Adipocyte (in vitro differentiated cells): Measurements from ENCODE around the gene RHOBTB3.
"Not testable (repeated sequence)": the region's sequence is repeated elsewhere in the genome, so short reads cannot be mapped to it uniquely, and the experiment has no call there.

Experiments
- DNase-seq: peaks from one replicate; pipeline ENCODE4 v3.0.0-alpha.2; 2015; ENCODE audit warnings: low read depth
- H3K27me3 ChIP-seq: replicated peaks from 2 replicates; pipeline ENCODE4 v1.7.0; 2013; ENCODE audit warnings: mild to moderate bottlenecking, low read length, moderate library complexity; ENCODE audit not compliant: control insufficient read depth, insufficient read depth
- H3K36me3 ChIP-seq: 2 replicates; pipeline ENCODE4 v1.7.0; 2013; ENCODE audit warnings: low read length, mild to moderate bottlenecking, moderate library complexity; ENCODE audit not compliant: control insufficient read depth, insufficient read depth, severe bottlenecking
- H3K4me1 ChIP-seq: 2 replicates; pipeline ENCODE4 v1.7.0; 2013; ENCODE audit warnings: mild to moderate bottlenecking, low read length, moderate library complexity; ENCODE audit not compliant: control insufficient read depth, insufficient read depth
- H3K4me3 ChIP-seq: 2 replicates; pipeline ENCODE4 v1.7.0; 2013; ENCODE audit warnings: mild to moderate bottlenecking, low read length, moderate library complexity
- H3K9ac ChIP-seq: 2 replicates; pipeline ENCODE4 v1.7.0; 2013; ENCODE audit warnings: mild to moderate bottlenecking, low read length, moderate library complexity
- H3K9me3 ChIP-seq: 2 replicates; pipeline ENCODE4 v1.7.0; 2013; ENCODE audit warnings: mild to moderate bottlenecking, low read length, moderate library complexity; ENCODE audit not compliant: control insufficient read depth

The RHOBTB3 gene

GRCh38 chr5:95826949-95827891 is 96.1 kb downstream of the RHOBTB3 start:
- H3K9ac ChIP-seq, result no peak overlapping the region
- H3K36me3 ChIP-seq, result no peaks in the 10 kb centered on the region
- DNase-seq, result no peak
- peaks cover 26% of the 10 kb centered on the region for H3K4me1 ChIP-seq
- no peaks in the 10 kb centered on the region for H3K27me3 ChIP-seq
- no peaks in the 10 kb centered on the region for H3K9me3 ChIP-seq
- no peak overlapping the region for H3K4me3 ChIP-seq

DNA sequence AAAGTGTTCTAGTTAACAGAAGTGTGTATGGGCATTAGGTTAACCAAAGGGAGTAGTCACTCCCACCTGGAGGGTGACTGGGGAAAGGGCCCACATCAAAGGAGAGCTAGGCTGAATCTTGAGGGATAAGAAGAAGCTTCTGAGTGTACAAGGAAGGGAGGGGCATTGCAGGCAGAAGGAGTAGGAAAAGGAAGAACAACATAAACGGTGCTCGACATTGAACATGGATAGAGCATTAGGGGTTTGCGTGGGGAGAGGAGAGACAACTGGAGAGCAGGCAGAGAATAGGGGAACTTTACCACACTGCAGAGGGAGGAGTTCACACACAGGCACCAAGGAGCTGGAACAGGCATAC is 96.7 kb downstream of the RHOBTB3 start:
- Histone ChIP-seq H3K4me3 (no peak overlapping the region), H3K4me1 (peaks cover 24% of the 10 kb centered on the region), H3K27me3 (no peaks in the 10 kb centered on the region), H3K9ac (no peak overlapping the region), H3K9me3 (no peaks in the 10 kb centered on the region), H3K36me3 (no peaks in the 10 kb centered on the region)
- DNase-seq, result no peak

DNA sequence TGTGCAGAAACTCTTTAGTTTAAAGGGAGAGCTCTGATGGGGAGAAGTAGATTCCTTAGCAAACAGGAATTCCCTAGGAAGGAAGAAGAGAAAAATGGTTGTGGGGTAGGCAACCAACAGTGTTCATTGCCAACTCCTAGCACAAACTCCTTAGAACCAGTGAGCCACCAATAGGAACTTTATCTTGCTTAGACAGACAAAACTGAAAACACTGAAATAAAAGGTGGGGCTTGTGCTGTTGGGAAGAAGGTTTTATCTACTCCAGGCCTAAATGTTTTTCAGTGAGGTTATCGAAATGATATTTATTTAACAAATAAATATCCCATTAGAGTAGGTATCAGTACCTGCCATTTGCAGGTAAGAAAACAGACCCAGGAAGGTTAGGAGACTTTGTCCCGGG is 99.1 kb downstream of the RHOBTB3 start:
- Histone ChIP-seq H3K4me1 (peaks cover 13% of the 10 kb centered on the region), H3K9me3 (no peaks in the 10 kb centered on the region), H3K36me3 (no peaks in the 10 kb centered on the region), H3K27me3 (no peaks in the 10 kb centered on the region), H3K9ac (no peak overlapping the region), H3K4me3 (no peak overlapping the region)
- no peak for DNase-seq

GRCh38 chr5:95832664-95833063 is 101.5 kb downstream of the RHOBTB3 start:
- Histone ChIP-seq H3K4me1 (peaks cover 24% of the 10 kb centered on the region), H3K27me3 (no peaks in the 10 kb centered on the region), H3K9me3 (no peaks in the 10 kb centered on the region), H3K36me3 (no peaks in the 10 kb centered on the region), H3K9ac (no peak overlapping the region), H3K4me3 (no peak overlapping the region)
- no peak for DNase-seq

GRCh38 chr5:95835682-95836385 is 104.7 kb downstream of the RHOBTB3 start:
- no peaks in the 10 kb centered on the region for H3K9me3 ChIP-seq
- peak overlapping the region; percentile 82 for H3K4me3 ChIP-seq
- DNase-seq, result no peak
- H3K27me3 ChIP-seq, result no peaks in the 10 kb centered on the region
- H3K9ac ChIP-seq, result peak overlapping the region; percentile 92
- peaks cover 22% of the 10 kb centered on the region for H3K4me1 ChIP-seq
- no peaks in the 10 kb centered on the region for H3K36me3 ChIP-seq

DNA sequence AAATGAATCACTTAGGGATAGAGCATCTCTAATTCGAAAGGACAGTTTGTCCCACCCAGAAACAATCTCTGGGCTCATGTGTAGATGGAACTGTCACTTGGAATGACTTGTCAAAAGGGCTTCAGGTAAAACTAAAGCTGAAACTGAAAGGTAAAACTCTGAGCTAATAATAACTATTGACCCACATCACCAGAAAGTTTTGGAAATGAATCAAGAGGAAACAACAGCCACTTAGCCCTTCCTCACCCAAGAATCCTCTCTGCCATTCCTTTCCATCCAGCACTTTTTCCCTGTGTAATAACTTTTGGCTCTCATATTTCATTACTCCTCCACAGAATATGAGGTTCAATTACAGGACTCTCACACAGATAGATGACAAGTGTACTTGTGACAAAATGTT is 105.4 kb downstream of the RHOBTB3 start:
- Histone ChIP-seq H3K27me3 (no peaks in the 10 kb centered on the region), H3K9ac (peak overlapping the region; percentile 92), H3K9me3 (no peaks in the 10 kb centered on the region), H3K4me1 (peaks cover 29% of the 10 kb centered on the region), H3K36me3 (no peaks in the 10 kb centered on the region), H3K4me3 (peak overlapping the region; percentile 82)
- no peak for DNase-seq

GRCh38 chr5:95836971-95837370 is 105.8 kb downstream of the RHOBTB3 start:
- not testable (repeated sequence) for DNase-seq, H3K9me3 ChIP-seq, H3K36me3 ChIP-seq, H3K27me3 ChIP-seq, H3K9ac ChIP-seq
- H3K4me1 ChIP-seq, result peaks cover 31% of the 10 kb centered on the region
- peak overlapping the region; percentile 82 for H3K4me3 ChIP-seq

GRCh38 chr5:95837492-95837891 is 106.4 kb downstream of the RHOBTB3 start:
- Histone ChIP-seq H3K4me1 (peaks cover 36% of the 10 kb centered on the region), H3K9ac (no peak overlapping the region), H3K27me3 (no peaks in the 10 kb centered on the region), H3K9me3 (no peaks in the 10 kb centered on the region), H3K36me3 (no peaks in the 10 kb centered on the region), H3K4me3 (no peak overlapping the region)
- DNase-seq, result no peak

DNA sequence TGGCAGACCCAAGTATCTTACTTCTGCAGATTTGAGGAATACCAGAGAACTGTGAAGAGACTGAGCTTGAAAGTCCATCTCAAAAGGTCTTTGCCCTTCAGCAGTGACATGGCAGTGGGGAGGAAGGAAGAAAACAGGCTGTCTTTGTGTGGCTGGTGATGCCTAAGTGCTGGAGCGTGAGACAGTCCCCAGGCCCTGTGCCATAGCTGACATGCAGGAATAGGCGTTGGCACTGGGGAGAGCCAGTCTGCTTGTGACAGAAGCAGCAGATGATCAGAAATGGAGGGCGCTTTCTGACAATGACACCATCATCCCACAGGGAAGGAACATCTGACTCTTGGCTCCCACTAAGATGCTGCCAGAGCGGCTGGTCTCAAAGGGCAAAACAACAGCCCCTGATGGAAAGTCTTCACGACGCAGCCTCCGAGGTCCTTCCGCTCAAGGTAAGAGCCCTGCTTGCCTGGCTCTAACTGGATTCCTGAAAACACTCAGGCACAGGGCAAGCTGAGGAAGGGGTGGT is 106.9 kb downstream of the RHOBTB3 start:
- no peak for DNase-seq
- H3K36me3 ChIP-seq, result no peaks in the 10 kb centered on the region
- H3K4me3 ChIP-seq, result no peak overlapping the region
- no peaks in the 10 kb centered on the region for H3K9me3 ChIP-seq
- no peaks in the 10 kb centered on the region for H3K27me3 ChIP-seq
- H3K4me1 ChIP-seq, result peaks cover 42% of the 10 kb centered on the region
- H3K9ac ChIP-seq, result no peak overlapping the region

DNA sequence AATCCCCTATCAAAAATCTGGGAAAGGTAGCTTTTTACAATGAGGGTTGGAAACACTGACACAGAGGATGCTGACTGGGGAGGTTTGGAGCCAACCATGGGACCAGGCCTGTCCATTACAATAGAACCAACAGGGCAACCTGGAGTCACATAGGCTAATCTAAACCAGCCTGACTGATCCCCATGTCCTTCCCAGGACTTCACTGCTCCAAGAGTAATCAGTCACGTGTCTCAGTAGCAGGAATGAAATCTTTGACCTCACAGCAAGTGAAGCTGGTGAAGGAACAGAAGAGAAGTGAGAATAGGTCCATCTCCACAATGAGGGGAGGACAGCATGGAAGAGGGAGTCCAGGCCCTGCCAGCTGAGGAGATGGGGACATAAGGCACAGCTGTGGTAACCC is 107.4 kb downstream of the RHOBTB3 start:
- Histone ChIP-seq H3K9ac (no peak overlapping the region), H3K36me3 (no peaks in the 10 kb centered on the region), H3K4me1 (peaks cover 47% of the 10 kb centered on the region), H3K27me3 (no peaks in the 10 kb centered on the region), H3K9me3 (no peaks in the 10 kb centered on the region), H3K4me3 (no peak overlapping the region)
- no peak for DNase-seq

DNA sequence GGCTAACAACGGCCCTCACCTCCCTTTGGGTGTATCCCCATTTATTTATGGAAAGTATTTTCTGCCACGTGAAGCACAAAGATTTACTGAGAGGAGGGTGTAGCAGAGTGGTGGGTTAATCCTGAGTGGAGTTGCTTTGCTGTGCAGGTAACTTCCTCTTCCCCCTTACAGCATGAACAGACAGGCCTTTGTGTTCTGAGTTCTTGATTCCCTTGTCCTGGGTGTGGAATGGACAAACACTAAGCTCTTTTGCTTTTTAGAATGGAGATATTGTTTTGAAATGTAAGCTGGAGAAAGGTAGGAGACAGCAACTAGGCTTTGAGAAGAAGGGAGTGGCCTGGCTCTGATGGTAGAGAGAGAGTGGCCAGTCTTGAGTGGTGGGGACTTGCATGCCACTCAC is 108.5 kb downstream of the RHOBTB3 start:
- no peak for DNase-seq
- no peaks in the 10 kb centered on the region for H3K27me3 ChIP-seq
- H3K9me3 ChIP-seq, result no peaks in the 10 kb centered on the region
- H3K4me1 ChIP-seq, result peaks cover 50% of the 10 kb centered on the region
- no peaks in the 10 kb centered on the region for H3K36me3 ChIP-seq
- H3K4me3 ChIP-seq, result no peak overlapping the region
- no peak overlapping the region for H3K9ac ChIP-seq
